MM.1S (cell line): ENCODE data around the gene FHIT.

Experiments
- DNase-seq: peaks from one replicate; pipeline ENCODE4 v3.0.0-alpha.2; 2015
- H2AFZ ChIP-seq: fragments of 300-600 bp; sonication (generic); 2 replicates; pipeline ENCODE4 v1.6.0; 2016; ENCODE audit warnings: antibody characterized with exemption, low read length
- H3F3A ChIP-seq: fragments of 300-600 bp; sonication (generic); 2 replicates; pipeline ENCODE4 v1.6.1; 2016; ENCODE audit warnings: mild to moderate bottlenecking, antibody characterized with exemption, low read length, moderate library complexity, mixed read lengths; ENCODE audit not compliant: insufficient read depth
- H3K27ac ChIP-seq: fragments of 300-600 bp; sonication (generic); 2 replicates; pipeline ENCODE4 v1.5.1; 2016; ENCODE audit warnings: mild to moderate bottlenecking, low read length
- H3K27me3 ChIP-seq: fragments of 300-600 bp; sonication (generic); replicated peaks from 2 replicates; pipeline ENCODE4 v1.6.0; 2016; ENCODE audit warnings: low read length; ENCODE audit not compliant: insufficient read depth
- H3K36me3 ChIP-seq: fragments of 300-600 bp; sonication (generic); replicated peaks from 2 replicates; pipeline ENCODE4 v1.6.1; 2016; ENCODE audit warnings: mild to moderate bottlenecking, low read length, mixed read lengths; ENCODE audit not compliant: insufficient read depth
- H3K4me1 ChIP-seq: fragments of 300-600 bp; sonication (generic); 2 replicates; pipeline ENCODE4 v1.6.1; 2016; ENCODE audit warnings: low read length, mixed read lengths
- H3K4me2 ChIP-seq: fragments of 300-600 bp; sonication (generic); 2 replicates; pipeline ENCODE4 v1.6.0; 2016; ENCODE audit warnings: low read depth, low read length
- H3K4me3 ChIP-seq: fragments of 300-600 bp; sonication (generic); 2 replicates; pipeline ENCODE4 v1.5.1; 2016; ENCODE audit warnings: low read length, mixed read lengths
- H3K79me2 ChIP-seq: fragments of 300-600 bp; sonication (generic); 2 replicates; pipeline ENCODE4 v1.6.1; 2016; ENCODE audit warnings: mixed run types, low read length, mixed read lengths
- H3K9ac ChIP-seq: fragments of 300-600 bp; sonication (generic); 2 replicates; pipeline ENCODE4 v1.6.1; 2016; ENCODE audit warnings: low read length, mixed read lengths
- H3K9me2 ChIP-seq: fragments of 300-600 bp; sonication (generic); replicated peaks from 2 replicates; pipeline ENCODE4 v1.6.1; 2016; ENCODE audit warnings: mild to moderate bottlenecking, low read length, mixed read lengths; ENCODE audit not compliant: insufficient read depth
- H3K9me3 ChIP-seq: fragments of 300-600 bp; sonication (generic); replicated peaks from 2 replicates; pipeline ENCODE4 v1.6.1; 2016; ENCODE audit warnings: mild to moderate bottlenecking, low read length, mixed read lengths; ENCODE audit not compliant: insufficient read depth
- H4K20me1 ChIP-seq: fragments of 300-600 bp; sonication (generic); 2 replicates; pipeline ENCODE4 v1.6.1; 2016; ENCODE audit warnings: mild to moderate bottlenecking, low read length, moderate library complexity, mixed read lengths; ENCODE audit not compliant: insufficient read depth
- EZH2 ChIP-seq: fragments of 300-600 bp; sonication (generic); optimal IDR thresholded peaks from 2 replicates; pipeline ENCODE3; 2017; ENCODE audit warnings: low read depth, mild to moderate bottlenecking, antibody characterized with exemption, low read length, mixed read lengths
- EZH2phosphoT487 ChIP-seq: fragments of 300-600 bp; sonication (generic); IDR thresholded peaks from 2 replicates; pipeline ENCODE4 v1.6.1; 2018; ENCODE audit warnings: antibody characterized with exemption, low read length
- TF ChIP-seq, protein P1 (sequence below): fragments of 300-600 bp; sonication (generic); IDR thresholded peaks from 2 replicates; pipeline ENCODE4 v1.5.1; 2016; ENCODE audit warnings: antibody characterized with exemption, low read length, mixed read lengths

FHIT gene

DNA sequence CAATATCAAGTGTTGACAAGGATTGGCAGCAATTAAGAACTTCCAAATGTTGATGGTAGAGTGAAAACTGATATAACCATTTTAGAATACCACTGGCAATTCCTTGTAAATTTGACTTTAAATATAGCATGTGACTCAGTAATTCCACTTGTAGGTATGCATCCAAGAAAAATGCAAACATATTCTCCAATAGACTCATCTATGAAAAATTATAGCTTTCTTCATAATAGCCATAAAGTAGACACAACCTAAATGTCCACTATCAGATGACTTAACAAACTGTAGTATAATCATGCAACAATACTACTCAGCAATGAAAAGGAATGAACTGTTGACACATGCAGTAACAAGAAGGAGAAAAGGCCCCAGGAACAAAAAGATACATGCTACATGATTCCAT lies 988.1 kb downstream of the FHIT start:
- H3K27me3 ChIP-seq: no peaks in the 10 kb centered on the region

DNA sequence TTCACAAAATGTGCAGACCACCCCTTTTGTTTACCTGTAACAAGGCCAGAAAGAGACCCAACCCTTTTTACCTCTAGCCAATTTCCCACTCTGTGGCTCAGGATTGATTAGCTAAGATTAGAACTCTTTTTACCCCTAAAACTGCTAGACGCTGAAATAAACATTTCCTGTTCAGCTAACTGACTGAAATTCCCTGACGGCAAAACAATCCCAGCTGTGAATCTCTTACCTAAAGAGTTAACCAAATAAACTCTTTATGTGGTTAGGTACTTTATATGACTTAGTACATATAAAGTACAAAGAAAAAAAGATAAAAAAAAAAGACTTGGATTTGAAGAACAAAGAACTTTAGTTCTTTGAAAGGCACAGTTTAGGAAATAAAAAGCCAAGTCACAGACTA lies 988.7 kb downstream of the FHIT start:
- H3K9ac ChIP-seq: no peak overlapping the region

More for the DNA sequence above, 988.1 kb downstream of the FHIT start:
- no peaks in the 10 kb centered on the region for H3K4me1 ChIP-seq
- TF ChIP-seq EZH2phosphoT487 (no peak), EZH2 (no peak)
- TF ChIP-seq, protein P1, sequence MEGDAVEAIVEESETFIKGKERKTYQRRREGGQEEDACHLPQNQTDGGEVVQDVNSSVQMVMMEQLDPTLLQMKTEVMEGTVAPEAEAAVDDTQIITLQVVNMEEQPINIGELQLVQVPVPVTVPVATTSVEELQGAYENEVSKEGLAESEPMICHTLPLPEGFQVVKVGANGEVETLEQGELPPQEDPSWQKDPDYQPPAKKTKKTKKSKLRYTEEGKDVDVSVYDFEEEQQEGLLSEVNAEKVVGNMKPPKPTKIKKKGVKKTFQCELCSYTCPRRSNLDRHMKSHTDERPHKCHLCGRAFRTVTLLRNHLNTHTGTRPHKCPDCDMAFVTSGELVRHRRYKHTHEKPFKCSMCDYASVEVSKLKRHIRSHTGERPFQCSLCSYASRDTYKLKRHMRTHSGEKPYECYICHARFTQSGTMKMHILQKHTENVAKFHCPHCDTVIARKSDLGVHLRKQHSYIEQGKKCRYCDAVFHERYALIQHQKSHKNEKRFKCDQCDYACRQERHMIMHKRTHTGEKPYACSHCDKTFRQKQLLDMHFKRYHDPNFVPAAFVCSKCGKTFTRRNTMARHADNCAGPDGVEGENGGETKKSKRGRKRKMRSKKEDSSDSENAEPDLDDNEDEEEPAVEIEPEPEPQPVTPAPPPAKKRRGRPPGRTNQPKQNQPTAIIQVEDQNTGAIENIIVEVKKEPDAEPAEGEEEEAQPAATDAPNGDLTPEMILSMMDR: no peak
- no peak for DNase-seq
- H4K20me1 ChIP-seq: no peaks in the 10 kb centered on the region
- no peaks in the 10 kb centered on the region for H3K9me2 ChIP-seq
- H3K4me2 ChIP-seq: no peak overlapping the region
- H3K4me3 ChIP-seq: no peak overlapping the region
- no peaks in the 10 kb centered on the region for H3K79me2 ChIP-seq
- H3K27ac ChIP-seq: no peak overlapping the region
- no peaks in the 10 kb centered on the region for H3F3A ChIP-seq
- no peak overlapping the region for H2AFZ ChIP-seq
- no peaks in the 10 kb centered on the region for H3K36me3 ChIP-seq
- H3K9me3 ChIP-seq: no peaks in the 10 kb centered on the region
- no peak overlapping the region for H3K9ac ChIP-seq

DNA sequence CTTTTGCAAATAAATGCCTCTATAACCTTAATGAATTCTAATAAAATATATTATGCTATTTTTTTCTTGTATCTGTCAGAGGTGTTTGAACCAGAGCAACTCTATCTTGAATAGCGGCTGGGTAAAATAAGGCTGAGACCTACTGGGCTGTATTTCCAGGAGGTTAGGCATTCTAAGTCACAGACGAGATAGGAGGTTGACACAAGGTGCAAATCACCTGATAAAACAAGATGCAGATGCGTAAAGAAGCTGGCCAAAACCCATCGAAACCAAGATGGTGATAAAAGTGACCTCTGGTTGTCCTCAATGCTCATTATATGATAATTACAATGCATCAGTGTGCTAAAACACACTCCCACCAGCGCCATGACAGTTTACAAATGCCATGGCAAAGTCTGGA lies 990.7 kb downstream of the FHIT start:
- Histone ChIP-seq H3K79me2 (no peaks in the 10 kb centered on the region), H3K4me2 (no peak overlapping the region), H3K27ac (no peak overlapping the region), H3F3A (no peaks in the 10 kb centered on the region), H3K27me3 (no peaks in the 10 kb centered on the region), H3K4me3 (no peak overlapping the region), H3K36me3 (no peaks in the 10 kb centered on the region), H3K9me2 (no peaks in the 10 kb centered on the region), H3K4me1 (peaks cover 11% of the 10 kb centered on the region; the same call in 1 of the 2 replicates), H3K9ac (no peak overlapping the region), H4K20me1 (no peaks in the 10 kb centered on the region), H2AFZ (no peak overlapping the region), H3K9me3 (no peaks in the 10 kb centered on the region)
- DNase-seq: no peak
- no peak for TF ChIP-seq EZH2phosphoT487
- TF ChIP-seq, protein P1: no peak
- no peak for TF ChIP-seq EZH2

More for the DNA sequence above, 988.7 kb downstream of the FHIT start:
- H3K9me3 ChIP-seq: no peaks in the 10 kb centered on the region
- no peak for DNase-seq
- no peaks in the 10 kb centered on the region for H3K27me3 ChIP-seq
- H3K27ac ChIP-seq: no peak overlapping the region
- no peak overlapping the region for H3K4me3 ChIP-seq
- H3K36me3 ChIP-seq: no peaks in the 10 kb centered on the region
- no peak for TF ChIP-seq EZH2phosphoT487
- no peaks in the 10 kb centered on the region for H4K20me1 ChIP-seq
- H3K79me2 ChIP-seq: no peaks in the 10 kb centered on the region
- H3K4me2 ChIP-seq: no peak overlapping the region
- H3K4me1 ChIP-seq: no peaks in the 10 kb centered on the region
- H2AFZ ChIP-seq: no peak overlapping the region
- H3K9me2 ChIP-seq: no peaks in the 10 kb centered on the region
- no peaks in the 10 kb centered on the region for H3F3A ChIP-seq

DNA sequence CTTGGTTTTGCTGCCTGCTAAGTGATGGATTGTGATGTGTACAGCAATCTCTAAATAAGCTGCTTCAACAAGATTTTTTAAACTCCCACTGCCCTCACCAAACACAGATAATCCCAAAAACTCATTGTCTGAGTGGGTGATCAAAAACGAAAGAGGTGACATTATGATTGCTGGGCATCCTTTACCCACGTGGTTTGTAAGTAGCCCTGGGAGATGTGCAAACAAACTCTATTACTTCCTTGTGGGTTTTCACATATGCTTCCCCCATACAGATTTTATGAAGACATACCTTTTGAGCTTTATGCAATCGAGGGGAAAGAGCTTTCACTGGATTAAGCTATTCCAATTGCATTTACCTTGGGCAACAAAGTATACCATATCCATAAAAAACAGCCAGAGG lies 1000.4 kb downstream of the FHIT start:
- Histone ChIP-seq H3K79me2 (no peaks in the 10 kb centered on the region), H3K9me2 (no peaks in the 10 kb centered on the region), H3K4me3 (no peak overlapping the region), H4K20me1 (no peaks in the 10 kb centered on the region), H3K36me3 (no peaks in the 10 kb centered on the region), H3K4me2 (no peak overlapping the region), H3K27me3 (no peaks in the 10 kb centered on the region), H3K4me1 (no peaks in the 10 kb centered on the region), H3K9me3 (no peaks in the 10 kb centered on the region), H3F3A (no peaks in the 10 kb centered on the region), H2AFZ (no peak overlapping the region), H3K9ac (no peak overlapping the region), H3K27ac (no peak overlapping the region)
- TF ChIP-seq, protein P1: no peak
- TF ChIP-seq EZH2 (no peak), EZH2phosphoT487 (no peak)
- DNase-seq: no peak
